Neural cell (in vitro differentiated cells): Measurements from ENCODE around the gene ENO3. TPM values are rescaled to one million over a fixed set of nuclear protein-coding genes. Genes with fewer than 3 reads are reported as not detected.

Source experiments
- H2AFZ ChIP-seq: fragments of 200-600, 300-800 bp; sonication (generic), shearing (Covaris generic); 2 replicates; pipeline ENCODE4 v1.6.0; 2014; ENCODE audit warnings: low read depth, mild to moderate bottlenecking, antibody characterized with exemption, low read length, moderate library complexity
- H3F3A ChIP-seq: fragments of 200-600 bp; shearing (Covaris generic); 2 replicates; pipeline ENCODE4 v1.6.1; 2016; ENCODE audit warnings: mild to moderate bottlenecking, moderate library complexity, mixed read lengths, antibody characterized with exemption, low read length; ENCODE audit not compliant: insufficient read depth, poor library complexity, severe bottlenecking
- H3K27ac ChIP-seq: fragments of 200-600, 300-800 bp; sonication (generic), shearing (Covaris generic); 2 replicates; pipeline ENCODE4 v1.5.1; 2014; ENCODE audit warnings: mild to moderate bottlenecking, low read length, moderate library complexity
- H3K27me3 ChIP-seq: fragments of 300-800, 200-600 bp; sonication (generic), shearing (Covaris generic); 2 replicates; pipeline ENCODE4 v1.6.0; 2014; ENCODE audit warnings: mild to moderate bottlenecking, low read depth, low read length, moderate library complexity; ENCODE audit not compliant: insufficient read depth
- H3K36me3 ChIP-seq: fragments of 300-800, 200-600 bp; sonication (generic), shearing (Covaris generic); 2 replicates; pipeline ENCODE4 v1.5.1; 2014; ENCODE audit warnings: mild to moderate bottlenecking, antibody characterized with exemption, low read length, moderate library complexity; ENCODE audit not compliant: insufficient read depth
- H3K4me2 ChIP-seq: fragments of 300-800, 200-600 bp; sonication (generic), shearing (Covaris generic); 2 replicates; pipeline ENCODE4 v1.6.0; 2014; ENCODE audit warnings: mild to moderate bottlenecking, low read length
- H3K4me3 ChIP-seq: fragments of 300-800, 200-600 bp; sonication (generic), shearing (Covaris generic); 2 replicates; pipeline ENCODE4 v1.5.1; 2014; ENCODE audit warnings: mild to moderate bottlenecking, low read length, moderate library complexity
- H3K79me2 ChIP-seq: fragments of 200-600 bp; shearing (Covaris generic); replicated peaks from 2 replicates; pipeline ENCODE4 v1.6.0; 2014; ENCODE audit warnings: mild to moderate bottlenecking, low read length, moderate library complexity; ENCODE audit not compliant: insufficient read depth
- H3K9ac ChIP-seq: fragments of 300-800, 200-600 bp; sonication (generic), shearing (Covaris generic); 2 replicates; pipeline ENCODE4 v1.6.1; 2016; ENCODE audit warnings: mild to moderate bottlenecking, low read length, mixed read lengths
- H3K9me2 ChIP-seq: fragments of 200-600 bp; shearing (Covaris generic); 2 replicates; pipeline ENCODE4 v1.6.1; 2016; ENCODE audit warnings: mild to moderate bottlenecking, low read length, mixed read lengths; ENCODE audit not compliant: insufficient read depth
- H3K9me3 ChIP-seq: fragments of 200-600, 300-800 bp; sonication (generic), shearing (Covaris generic); 2 replicates; pipeline ENCODE4 v1.6.1; 2016; ENCODE audit warnings: mild to moderate bottlenecking, mixed run types, low read length, moderate library complexity, mixed read lengths
- H4K20me1 ChIP-seq: fragments of 200-600 bp; shearing (Covaris generic); 2 replicates; pipeline ENCODE4 v1.6.1; 2016; ENCODE audit warnings: mild to moderate bottlenecking, mixed run types; ENCODE audit not compliant: insufficient read depth
- EP300 ChIP-seq: fragments of 450-650 bp; conservative IDR thresholded peaks from 2 replicates; pipeline ENCODE4 v1.6.1; 2014; ENCODE audit warnings: antibody characterized with exemption, mild to moderate bottlenecking, moderate library complexity; ENCODE audit not compliant: poor library complexity, severe bottlenecking
- EZH2 ChIP-seq: fragments of 200-600, 300-800 bp; shearing (Covaris generic), sonication (generic); IDR thresholded peaks from 2 replicates; pipeline ENCODE4 v1.6.1; 2014; ENCODE audit warnings: antibody characterized with exemption, low read length, borderline replicate concordance, mild to moderate bottlenecking; ENCODE audit not compliant: insufficient read depth, poor library complexity, severe bottlenecking
- MXI1 ChIP-seq: fragments of 450-650 bp; conservative IDR thresholded peaks from 2 replicates; pipeline ENCODE4 v1.6.1; 2014; ENCODE audit warnings: antibody characterized with exemption, mild to moderate bottlenecking; ENCODE audit not compliant: poor library complexity, severe bottlenecking
- POLR2AphosphoS5 ChIP-seq: IDR thresholded peaks from 2 replicates; pipeline ENCODE4 v1.6.1; 2012
- RAD21 ChIP-seq: fragments of 450-650 bp; conservative IDR thresholded peaks from 2 replicates; pipeline ENCODE4 v1.6.1; 2014; ENCODE audit warnings: antibody characterized with exemption, mild to moderate bottlenecking, moderate library complexity
- REST ChIP-seq: IDR thresholded peaks from 2 replicates; pipeline ENCODE4 v1.6.1; 2012; ENCODE audit warnings: borderline replicate concordance
- SMC3 ChIP-seq: fragments of 450-650 bp; conservative IDR thresholded peaks from 2 replicates; pipeline ENCODE4 v1.6.1; 2014; ENCODE audit warnings: antibody characterized with exemption, mild to moderate bottlenecking, moderate library complexity; ENCODE audit not compliant: poor library complexity
- TAF1 ChIP-seq: IDR thresholded peaks from 2 replicates; pipeline ENCODE4 v1.6.1; 2012; ENCODE audit warnings: low read depth
- polyA plus RNA-seq: library from polyadenylated mRNA; depleted of rRNA; stranded (reverse); fragments of >200 nt; gene quantifications from 2 replicates; pipeline ENCODE4 v1.2.3, GENCODE V29; 2014

Gene ENO3
- polyA plus RNA-seq, 1 donor from 2014 or later = 2.3 TPM

DNA sequence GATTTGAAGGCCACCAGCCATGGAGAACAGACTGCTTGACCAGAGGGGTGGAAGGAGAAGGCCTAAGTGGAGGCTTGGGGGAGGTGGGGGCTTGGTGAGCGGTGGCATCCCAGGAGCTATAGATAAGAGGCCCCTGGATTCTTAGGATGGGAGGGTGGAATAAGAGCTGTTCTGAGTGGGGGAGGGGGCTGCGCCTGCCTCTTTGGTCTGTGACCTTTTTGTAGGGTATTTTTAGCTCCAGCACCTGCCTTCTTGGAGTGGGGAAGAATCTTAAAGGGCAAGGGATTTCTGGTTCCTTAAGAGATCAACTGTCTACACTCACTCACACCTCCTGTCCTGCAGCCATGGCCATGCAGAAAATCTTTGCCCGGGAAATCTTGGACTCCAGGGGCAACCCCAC, 567 bp downstream of the ENO3 start:
- Histone ChIP-seq H3K4me2 (no peak overlapping the region), H2AFZ (no peak overlapping the region), H3K9me3 (no peaks in the 10 kb centered on the region), H3K36me3 (no peaks in the 10 kb centered on the region), H3K9me2 (no peaks in the 10 kb centered on the region), H3K27ac (no peak overlapping the region), H3K9ac (no peak overlapping the region), H3K79me2 (peaks cover 2% of the 10 kb centered on the region), H4K20me1 (no peaks in the 10 kb centered on the region), H3F3A (no peaks in the 10 kb centered on the region), H3K27me3 (peaks cover 3% of the 10 kb centered on the region), H3K4me3 (no peak overlapping the region)
- TF ChIP-seq EP300 (no peak), REST (no peak), SMC3 (no peak), POLR2AphosphoS5 (no peak), RAD21 (no peak), MXI1 (no peak), EZH2 (no peak), TAF1 (no peak)

GRCh38 chr17:4953451-4953961, 2.6 kb downstream of the ENO3 start:
- Histone ChIP-seq H3K79me2 (no peaks in the 10 kb centered on the region), H3K27ac (no peak overlapping the region), H2AFZ (no peak overlapping the region), H3K4me3 (no peak overlapping the region), H4K20me1 (no peaks in the 10 kb centered on the region), H3K36me3 (no peaks in the 10 kb centered on the region), H3K9ac (no peak overlapping the region), H3F3A (no peaks in the 10 kb centered on the region), H3K27me3 (peaks cover 3% of the 10 kb centered on the region), H3K9me2 (no peaks in the 10 kb centered on the region), H3K4me2 (no peak overlapping the region), H3K9me3 (no peaks in the 10 kb centered on the region)
- TF ChIP-seq REST = no peak
- TF ChIP-seq RAD21 = no peak
